Measurements from ENCODE around the gene TRAF3. TPM values are rescaled to one million over a fixed set of nuclear protein-coding genes. Genes with fewer than 3 reads are reported as not detected.

TRAF3 gene
- polyA plus RNA-seq, 1 of the 3 experiments (the other 2 are of a cell fraction): 17.9 TPM

- Histone ChIP-seq H3K9ac (no peak overlapping the region), H3K9me3 (no peaks in the 10 kb centered on the region), H4K20me1 (ENCODE audit: insufficient read depth) (peaks cover 75% of the 10 kb centered on the region), H3K4me3 (ENCODE audit: low read depth in 2 of 2, low read length in 1 of 2) (no peak overlapping the region), H3F3A (replicated peaks; ENCODE audit: insufficient read depth) (no peaks in the 10 kb centered on the region), H3K27ac (ENCODE audit: low read depth in 2 of 2, low read length in 1 of 2) (no peak overlapping the region), H3K27me3 (ENCODE audit: insufficient read depth) (no peaks in the 10 kb centered on the region), H3K9me2 (no peaks in the 10 kb centered on the region), H2AFZ (ENCODE audit: low read depth) (no peak overlapping the region), H3K4me2 (no peak overlapping the region), H3K36me3 (replicated peaks in 1 of 2; ENCODE audit: control insufficient read depth in 1 of 2, insufficient read depth in 2 of 2, low read length in 1 of 2) (no peaks in the 10 kb centered on the region), H3K79me2 (ENCODE audit: insufficient read depth) (peaks cover 77% of the 10 kb centered on the region), H3K4me1 (ENCODE audit: control insufficient read depth in 1 of 2, insufficient read depth in 2 of 2, low read depth in 1 of 2, low read length in 1 of 2) (peaks cover 3 to 5% of the 10 kb centered on the region in 2 experiments; a peak in 2 of 4 replicates)
- 92% methylated on average over 6 of the region's 6 CpGs for WGBS (ENCODE audit: low lambda C conversion rate)
- no peak for DNase-seq
- ChIA-PET POLR2A (no interaction called here), CTCF (interaction anchor here (1.0 kb wide), 1 partner anchor 11 kb away, joined by 3 read pairs; no protein-coding TSS in a partner anchor)
- TF ChIP-seq POLR2AphosphoS5 (IDR thresholded peaks at IDR 0.05; ENCODE audit: low read depth, low read length): no peak
- no peak for TF ChIP-seq FOSL2 (IDR thresholded peaks at IDR 0.05; ENCODE audit: borderline replicate concordance, low read depth)
- no peak for TF ChIP-seq MXI1 (IDR thresholded peaks at IDR 0.05; ENCODE audit: low read depth, low read length)
- no peak for TF ChIP-seq GABPA (IDR thresholded peaks at IDR 0.05; ENCODE audit: low read depth)
Measured at GRCh38 chr14:102802834-102803523, 25.7 kb downstream of the TRAF3 start.

DNA sequence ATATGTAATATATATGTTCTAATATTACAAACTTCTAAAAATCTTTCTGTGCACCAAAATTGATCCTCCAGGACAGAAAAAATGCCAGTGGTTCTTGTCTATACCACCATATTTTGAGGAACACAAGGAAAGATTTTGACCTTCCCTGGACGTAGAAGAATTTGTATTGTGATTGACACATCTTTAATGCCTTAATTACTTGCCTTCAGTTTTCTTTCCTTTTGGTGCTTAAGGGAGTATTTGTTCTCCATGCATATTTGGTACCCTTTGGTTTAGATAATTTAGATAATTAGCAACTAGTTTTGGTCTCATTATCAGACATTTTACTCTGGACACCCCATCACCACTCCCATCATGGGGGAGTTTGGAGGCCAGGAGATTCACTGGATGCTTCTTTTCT is 27.6 kb downstream of the TRAF3 start:
- no peak for DNase-seq
- Histone ChIP-seq H3K4me3 (ENCODE audit: low read depth in 2 of 2, low read length in 1 of 2) (no peak overlapping the region), H3K9me3 (no peaks in the 10 kb centered on the region), H3F3A (replicated peaks; ENCODE audit: insufficient read depth) (no peaks in the 10 kb centered on the region), H3K9me2 (no peaks in the 10 kb centered on the region), H3K4me2 (no peak overlapping the region), H3K27ac (ENCODE audit: low read depth in 2 of 2, low read length in 1 of 2) (no peak overlapping the region), H4K20me1 (ENCODE audit: insufficient read depth) (peaks cover 60% of the 10 kb centered on the region), H3K27me3 (ENCODE audit: insufficient read depth) (no peaks in the 10 kb centered on the region), H3K36me3 (replicated peaks in 1 of 2; ENCODE audit: control insufficient read depth in 1 of 2, insufficient read depth in 2 of 2, low read length in 1 of 2) (no peaks in the 10 kb centered on the region), H2AFZ (ENCODE audit: low read depth) (no peak overlapping the region), H3K9ac (no peak overlapping the region), H3K79me2 (ENCODE audit: insufficient read depth) (peaks cover 76% of the 10 kb centered on the region), H3K4me1 (ENCODE audit: control insufficient read depth in 1 of 2, insufficient read depth in 2 of 2, low read depth in 1 of 2, low read length in 1 of 2) (peaks cover 3 to 5% of the 10 kb centered on the region in 2 experiments; a peak in 2 of 4 replicates)
- ChIA-PET POLR2A (no interaction called here), CTCF (no interaction called here)
- 86% methylated on average over 1 of the region's 1 CpG for WGBS (ENCODE audit: low lambda C conversion rate)
- TF ChIP-seq SMC3 (IDR thresholded peaks at IDR 0.05; ENCODE audit: low read depth, low read length): no peak
- no peak for TF ChIP-seq JUND (IDR thresholded peaks at IDR 0.05)
- TF ChIP-seq RAD21 (IDR thresholded peaks at IDR 0.05; ENCODE audit: low read length): no peak
- no peak for TF ChIP-seq TCF12 (IDR thresholded peaks at IDR 0.05)
- no peak for TF ChIP-seq PBX3 (IDR thresholded peaks at IDR 0.05)
- no peak for TF ChIP-seq FOXJ3 (CRISPR knock-in tag; IDR thresholded peaks at IDR 0.05)
- no peak for TF ChIP-seq NRF1 (IDR thresholded peaks at IDR 0.05; ENCODE audit: low read depth, low read length)
- TF ChIP-seq, protein P1, sequence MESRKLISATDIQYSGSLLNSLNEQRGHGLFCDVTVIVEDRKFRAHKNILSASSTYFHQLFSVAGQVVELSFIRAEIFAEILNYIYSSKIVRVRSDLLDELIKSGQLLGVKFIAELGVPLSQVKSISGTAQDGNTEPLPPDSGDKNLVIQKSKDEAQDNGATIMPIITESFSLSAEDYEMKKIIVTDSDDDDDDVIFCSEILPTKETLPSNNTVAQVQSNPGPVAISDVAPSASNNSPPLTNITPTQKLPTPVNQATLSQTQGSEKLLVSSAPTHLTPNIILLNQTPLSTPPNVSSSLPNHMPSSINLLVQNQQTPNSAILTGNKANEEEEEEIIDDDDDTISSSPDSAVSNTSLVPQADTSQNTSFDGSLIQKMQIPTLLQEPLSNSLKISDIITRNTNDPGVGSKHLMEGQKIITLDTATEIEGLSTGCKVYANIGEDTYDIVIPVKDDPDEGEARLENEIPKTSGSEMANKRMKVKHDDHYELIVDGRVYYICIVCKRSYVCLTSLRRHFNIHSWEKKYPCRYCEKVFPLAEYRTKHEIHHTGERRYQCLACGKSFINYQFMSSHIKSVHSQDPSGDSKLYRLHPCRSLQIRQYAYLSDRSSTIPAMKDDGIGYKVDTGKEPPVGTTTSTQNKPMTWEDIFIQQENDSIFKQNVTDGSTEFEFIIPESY (IDR thresholded peaks at IDR 0.05; ENCODE audit: borderline replicate concordance, low read depth): no peak
- TF ChIP-seq NFIC (IDR thresholded peaks at IDR 0.05; ENCODE audit: borderline replicate concordance): no peak

Measured in SK-N-SH (cell line).